GM18907 (cell line): ENCODE measurements around the gene ADRB2.
"Not testable (repeated sequence)": the region's sequence is repeated elsewhere in the genome, so short reads cannot be mapped to it uniquely, and the experiment has no call there.

Source experiments
- ATAC-seq: cut with Tn5 transposase; IDR thresholded peaks from one replicate; pipeline ENCODE4 v1.9.1; 2021; ENCODE audit warnings: mild to moderate bottlenecking, moderate library complexity; ENCODE audit not compliant: unreplicated experiment

ADRB2 gene

DNA sequence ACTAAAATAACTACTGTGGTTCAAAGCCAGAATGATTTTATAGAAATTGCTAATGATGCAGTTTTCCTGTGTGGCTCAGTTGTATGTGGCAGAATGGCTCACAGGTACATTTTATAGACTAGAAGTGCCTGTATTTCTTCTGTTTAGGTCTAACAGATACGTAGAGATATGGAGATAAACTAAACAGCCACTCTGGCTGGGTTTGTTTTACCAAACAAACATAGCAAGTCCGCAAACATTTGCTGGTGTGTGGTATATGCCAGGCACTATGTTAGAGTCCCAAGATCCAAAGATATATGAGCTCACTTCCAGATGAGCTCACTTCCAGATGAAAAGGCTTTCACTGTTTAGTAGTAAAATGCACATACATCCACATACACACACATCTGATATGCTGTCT, 24.4 kb downstream of the ADRB2 start:
- ATAC-seq = no peak

DNA sequence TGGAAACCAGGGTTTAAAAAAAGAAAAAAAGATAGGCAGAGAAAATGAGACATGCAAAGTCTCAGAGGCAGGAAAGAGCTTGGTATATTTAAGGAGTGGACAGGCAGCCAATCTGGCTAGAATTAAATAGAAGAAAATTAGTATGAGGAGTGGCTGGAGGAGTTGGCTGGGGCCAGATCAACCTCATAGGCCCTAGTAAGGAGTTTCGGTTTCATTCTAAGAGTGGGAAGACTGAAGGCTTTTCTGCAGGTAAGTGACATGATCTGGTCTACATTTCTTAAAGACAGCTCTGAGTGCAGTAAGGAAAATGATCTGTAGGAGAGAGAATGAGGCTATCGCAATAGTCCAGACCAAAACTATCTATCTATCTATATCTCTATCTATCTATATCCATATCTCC, 27.5 kb downstream of the ADRB2 start:
- peak; percentile 61 for ATAC-seq

GRCh38 chr5:148855249-148856008, 29.0 kb downstream of the ADRB2 start:
- ATAC-seq = peak; percentile 60

DNA sequence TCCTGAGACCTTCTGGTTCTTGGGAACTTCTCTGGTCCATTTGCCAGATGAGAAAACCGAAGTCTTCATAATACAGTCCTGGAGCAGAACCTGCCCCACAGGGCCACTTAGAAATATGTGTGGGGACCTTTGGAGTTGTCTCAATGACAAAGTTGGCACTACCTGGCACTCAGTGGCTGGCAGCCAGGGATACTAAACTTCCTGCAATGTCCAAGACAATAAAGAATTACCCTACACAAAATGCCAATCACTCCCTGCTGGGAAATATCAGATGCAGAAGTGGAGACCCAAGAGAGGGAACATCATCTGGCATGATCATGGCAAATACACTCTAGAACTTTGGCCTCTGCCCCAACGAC, 29.6 kb downstream of the ADRB2 start:
- ATAC-seq = no peak

GRCh38 chr5:148856424-148856823, 30.0 kb downstream of the ADRB2 start:
- ATAC-seq = no peak

- ATAC-seq = no peak
Measured at GRCh38 chr5:148857474-148857873, 31.1 kb downstream of the ADRB2 start.

- no peak for ATAC-seq
Measured at GRCh38 chr5:148858106-148858505, 31.7 kb downstream of the ADRB2 start.

DNA sequence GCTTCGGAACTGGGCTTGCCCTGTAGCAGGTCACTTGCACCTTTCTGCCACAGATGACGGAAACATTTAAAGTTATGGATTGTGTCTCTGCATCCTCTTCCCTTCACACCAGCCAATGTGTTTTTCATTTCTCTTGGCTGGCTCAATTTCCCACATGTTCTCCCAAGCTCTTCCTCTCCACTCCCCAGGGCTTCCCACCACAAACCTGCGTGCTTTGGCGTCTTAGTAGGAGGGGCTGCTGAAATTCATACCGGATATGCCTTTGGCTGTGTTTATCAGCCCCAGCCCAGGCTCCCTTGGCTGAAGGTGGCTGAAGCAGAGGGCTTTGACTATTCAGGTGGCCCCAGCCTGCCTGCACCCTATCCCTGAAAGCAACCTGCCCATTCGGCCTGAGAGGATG, 32.1 kb downstream of the ADRB2 start:
- ATAC-seq = no peak

DNA sequence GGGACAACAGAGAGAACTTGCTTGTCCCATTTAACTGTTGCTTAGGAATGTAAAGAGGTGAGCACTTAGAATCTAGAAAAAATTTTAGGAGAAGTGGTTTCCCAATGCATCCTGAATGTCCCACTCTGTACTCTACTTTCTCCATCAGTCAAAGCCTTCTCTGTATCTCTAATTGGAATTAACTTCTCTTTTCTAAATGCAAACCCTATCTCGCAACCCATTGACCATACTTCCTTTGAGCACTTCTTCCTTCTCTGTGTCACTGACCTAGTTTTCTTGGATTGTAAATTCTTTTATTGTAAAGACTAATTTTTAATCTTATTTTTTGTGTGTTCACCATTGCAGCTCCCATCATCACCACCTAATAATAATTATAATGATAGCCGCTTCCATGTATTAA, 33.3 kb downstream of the ADRB2 start:
- no peak for ATAC-seq

DNA sequence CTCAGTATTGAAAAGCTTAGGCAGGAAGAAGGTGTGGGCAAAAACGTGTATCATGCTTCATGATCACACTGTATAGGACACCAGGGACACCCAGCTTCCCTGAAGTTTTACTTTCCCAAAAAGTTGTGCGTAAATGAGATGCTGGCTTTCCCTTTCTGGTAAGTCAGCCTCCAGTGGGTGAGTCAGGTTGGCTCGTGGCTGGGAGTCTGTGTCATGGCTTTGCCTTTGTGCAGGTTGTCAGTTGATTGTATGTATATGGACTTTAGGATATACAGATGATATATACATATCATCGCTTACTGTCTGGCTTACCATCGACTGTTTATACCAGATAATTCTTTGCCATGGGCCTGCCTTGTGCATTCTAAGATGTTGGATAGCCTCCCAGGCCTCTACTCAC, 34.2 kb downstream of the ADRB2 start:
- no peak for ATAC-seq

- ATAC-seq = no peak
Measured at GRCh38 chr5:148861088-148861487, 34.7 kb downstream of the ADRB2 start.

DNA sequence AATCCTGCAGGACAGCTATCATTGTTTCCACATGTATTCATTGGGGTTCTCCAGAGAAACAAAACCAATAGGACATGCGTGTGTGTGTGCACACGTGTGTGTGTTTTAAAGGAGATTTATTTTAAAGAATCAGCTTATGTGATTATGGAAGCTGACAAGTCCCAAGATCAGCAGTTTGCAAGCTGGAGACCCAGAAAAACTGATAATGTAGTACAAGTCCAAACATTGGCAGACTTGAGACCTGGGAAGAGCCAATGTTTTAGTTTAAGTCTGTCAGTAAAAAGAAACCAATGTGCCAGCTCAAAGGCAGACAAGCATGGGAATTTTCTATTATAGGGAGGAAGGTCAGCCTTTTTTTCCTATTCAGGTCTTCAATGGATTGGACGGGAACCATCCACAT, 35.3 kb downstream of the ADRB2 start:
- ATAC-seq = no peak

DNA sequence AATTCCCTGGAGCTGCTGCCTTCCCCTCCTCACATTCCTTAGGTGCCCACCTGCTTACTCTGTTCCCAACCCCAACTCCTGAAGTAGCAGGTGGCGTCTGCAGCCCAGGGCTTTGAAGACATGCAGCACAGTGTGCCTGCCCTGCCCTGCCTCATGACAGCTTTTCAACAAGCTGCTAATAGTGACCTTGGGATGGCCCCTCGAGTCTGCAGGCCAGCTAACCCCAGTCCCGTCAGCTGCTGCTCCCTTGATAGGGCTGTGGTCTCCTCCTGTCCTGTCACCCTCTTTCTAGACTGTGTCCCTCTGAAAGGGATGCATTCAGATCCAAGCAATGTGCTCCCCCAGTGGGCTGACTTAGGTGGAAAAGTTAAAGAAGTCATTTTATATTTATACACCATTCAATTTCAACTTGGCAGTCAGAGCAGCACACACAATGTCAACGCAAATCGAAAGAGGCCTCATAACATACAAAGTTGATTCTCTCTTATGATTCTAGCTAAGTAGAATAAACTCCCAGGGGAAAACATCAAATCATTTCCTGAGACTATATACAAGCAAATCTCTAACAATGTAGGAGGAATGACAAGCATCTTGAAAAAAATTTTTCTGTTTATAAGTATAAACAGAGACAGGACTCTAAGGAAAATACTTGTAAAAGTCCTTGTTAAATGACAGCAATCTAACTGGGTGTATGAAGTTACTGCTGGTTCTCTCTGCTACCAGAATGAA, 37.9 kb downstream of the ADRB2 start:
- no peak for ATAC-seq

GRCh38 chr5:148866024-148866423, 39.6 kb downstream of the ADRB2 start:
- no peak for ATAC-seq

GRCh38 chr5:148873120-148873519, 46.7 kb downstream of the ADRB2 start:
- ATAC-seq = no peak

GRCh38 chr5:148873690-148874485, 47.5 kb downstream of the ADRB2 start:
- no peak for ATAC-seq

- ATAC-seq = no peak
Measured at GRCh38 chr5:148875205-148875875, 48.9 kb downstream of the ADRB2 start.

DNA sequence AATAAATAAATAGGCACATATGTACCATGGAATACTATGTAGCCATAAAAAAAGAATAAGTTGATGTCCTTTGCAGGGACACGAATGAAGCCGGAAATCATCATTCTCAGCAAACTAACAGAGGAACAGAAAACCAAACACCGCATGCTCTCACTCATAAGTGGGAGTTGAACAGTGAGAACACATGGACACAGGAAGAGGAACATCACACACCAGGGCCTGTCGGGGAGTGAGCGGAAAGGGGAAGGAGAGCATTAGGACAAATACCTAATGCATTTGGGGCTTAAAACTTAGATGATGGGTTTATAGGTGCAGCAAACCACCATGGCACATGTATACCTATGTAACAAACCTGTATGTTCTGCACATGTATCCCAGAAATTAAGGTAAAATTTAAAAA, 51.0 kb downstream of the ADRB2 start:
- ATAC-seq = not testable (repeated sequence)
